ENCODE data around the gene AFG3L2.

The AFG3L2 gene

DNA sequence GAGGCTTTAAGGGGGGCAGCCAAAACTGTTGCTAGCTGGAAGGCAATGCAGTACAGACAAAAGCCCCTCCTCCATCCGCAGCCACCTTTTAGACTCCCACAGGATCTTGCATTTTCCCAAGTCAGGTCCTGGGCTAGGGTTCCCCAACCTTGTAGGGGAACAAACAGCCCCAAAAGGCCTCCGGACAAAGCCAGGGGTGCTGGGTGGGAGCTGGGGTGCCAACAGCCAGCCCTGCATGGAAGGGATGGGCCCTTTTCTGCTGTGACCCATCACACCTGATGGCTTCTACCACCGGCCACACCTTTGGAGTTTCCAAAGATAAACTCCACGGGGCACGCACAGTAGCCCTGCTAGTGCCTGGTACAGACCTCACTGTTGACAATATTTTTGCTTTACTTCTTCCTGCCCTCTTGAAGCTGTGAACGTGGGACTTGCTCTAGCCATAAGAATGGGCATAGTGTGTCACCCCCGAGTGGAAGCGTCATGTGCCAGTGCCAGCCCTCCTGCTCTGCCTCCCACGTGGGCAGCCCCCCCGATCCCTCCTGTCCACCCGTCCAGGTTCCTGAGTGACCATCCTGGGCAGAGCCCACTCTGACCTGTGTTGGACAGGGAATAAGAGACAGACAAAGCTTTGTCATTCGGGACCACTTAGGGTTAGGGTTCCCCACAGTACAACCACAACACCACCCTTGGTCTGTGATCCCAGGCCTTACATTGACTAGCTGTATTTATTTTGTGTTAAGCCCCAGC lies 50.1 kb downstream of the AFG3L2 start:
- DNase-seq (ENCODE audit: low read depth in 2 of 3, low spot score in 2 of 3) = no peak

DNA sequence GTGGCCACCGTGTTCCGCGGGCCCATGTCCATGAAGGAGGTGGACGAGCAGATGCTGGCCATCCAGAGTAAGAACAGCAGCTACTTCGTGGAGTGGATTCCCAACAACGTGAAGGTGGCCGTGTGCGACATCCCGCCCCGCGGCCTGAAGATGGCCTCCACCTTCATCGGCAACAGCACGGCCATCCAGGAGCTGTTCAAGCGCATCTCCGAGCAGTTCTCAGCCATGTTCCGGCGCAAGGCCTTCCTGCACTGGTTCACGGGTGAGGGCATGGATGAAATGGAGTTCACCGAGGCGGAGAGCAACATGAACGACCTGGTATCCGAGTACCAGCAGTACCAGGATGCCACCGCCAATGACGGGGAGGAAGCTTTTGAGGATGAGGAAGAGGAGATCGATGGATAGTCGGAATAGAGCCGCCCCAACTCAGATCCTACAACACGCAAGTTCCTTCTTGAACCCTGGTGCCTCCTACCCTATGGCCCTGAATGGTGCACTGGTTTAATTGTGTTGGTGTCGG lies 51.2 kb downstream of the AFG3L2 start:
- no peak for DNase-seq (ENCODE audit: low read depth in 2 of 3, low spot score in 2 of 3)

DNA sequence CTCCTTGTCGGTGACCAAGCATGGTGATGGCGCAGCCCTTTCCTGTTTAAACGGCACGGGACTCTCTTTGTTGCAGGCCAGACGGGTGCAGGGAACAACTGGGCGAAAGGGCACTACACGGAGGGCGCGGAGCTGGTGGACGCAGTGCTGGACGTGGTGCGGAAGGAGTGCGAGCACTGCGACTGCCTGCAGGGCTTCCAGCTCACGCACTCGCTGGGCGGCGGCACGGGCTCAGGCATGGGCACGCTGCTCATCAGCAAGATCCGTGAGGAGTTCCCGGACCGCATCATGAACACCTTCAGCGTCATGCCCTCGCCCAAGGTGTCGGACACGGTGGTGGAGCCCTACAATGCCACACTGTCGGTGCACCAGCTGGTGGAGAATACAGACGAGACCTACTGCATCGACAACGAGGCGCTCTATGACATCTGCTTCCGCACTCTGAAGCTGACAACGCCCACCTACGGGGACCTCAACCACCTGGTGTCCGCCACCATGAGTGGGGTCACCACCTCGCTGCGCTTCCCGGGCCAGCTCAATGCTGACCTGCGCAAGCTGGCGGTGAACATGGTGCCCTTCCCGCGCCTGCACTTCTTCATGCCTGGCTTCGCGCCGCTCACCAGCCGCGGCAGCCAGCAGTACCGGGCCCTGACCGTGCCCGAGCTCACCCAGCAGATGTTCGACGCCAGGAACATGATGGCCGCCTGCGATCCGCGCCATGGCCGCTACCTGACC lies 51.9 kb downstream of the AFG3L2 start:
- DNase-seq (ENCODE audit: low read depth in 2 of 3, low spot score in 2 of 3) = no peak

DNA sequence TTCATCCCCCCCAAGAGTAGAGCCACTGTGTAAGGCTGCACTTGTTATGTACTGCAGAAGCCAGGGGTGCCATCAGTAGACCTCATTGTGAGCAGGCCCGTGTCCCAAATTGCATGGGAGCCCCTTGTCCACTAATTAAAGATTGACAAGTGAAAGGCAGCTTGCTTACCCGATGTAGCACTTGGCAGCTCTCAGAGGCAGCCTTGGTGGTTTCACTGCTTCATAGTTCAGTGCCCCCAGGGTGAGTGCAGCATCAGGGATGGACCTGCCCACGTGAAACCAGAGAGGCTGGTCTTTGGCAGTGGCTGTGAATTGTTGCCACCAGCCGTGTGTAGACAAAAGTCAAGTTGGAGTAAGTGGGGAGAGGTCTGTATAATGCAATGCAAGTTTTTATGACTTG lies 55.7 kb downstream of the AFG3L2 start:
- DNase-seq (ENCODE audit: low read depth in 2 of 3, low spot score in 2 of 3) = no peak

DNA sequence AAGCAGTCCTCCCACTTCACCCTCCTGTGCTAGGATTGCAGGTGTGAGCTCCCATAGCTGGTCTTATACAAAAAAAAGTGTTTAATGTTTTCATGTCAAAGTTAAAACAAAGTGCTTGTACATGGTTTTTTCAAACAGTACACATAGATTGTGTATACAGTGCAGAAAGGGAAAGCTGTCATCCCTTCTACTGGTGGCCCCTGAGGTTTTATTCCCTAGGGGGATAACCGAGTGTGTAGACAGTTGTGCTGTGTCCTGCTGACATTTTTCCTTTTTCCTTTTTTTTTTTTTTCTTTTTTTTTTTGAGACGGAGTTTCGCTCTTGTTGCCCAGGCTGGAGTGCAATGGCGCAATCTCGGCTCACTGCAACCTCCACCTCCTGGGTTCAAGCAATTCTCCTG lies 58.2 kb downstream of the AFG3L2 start:
- DNase-seq (ENCODE audit: low read depth in 2 of 3, low spot score in 2 of 3) = no peak

DNA sequence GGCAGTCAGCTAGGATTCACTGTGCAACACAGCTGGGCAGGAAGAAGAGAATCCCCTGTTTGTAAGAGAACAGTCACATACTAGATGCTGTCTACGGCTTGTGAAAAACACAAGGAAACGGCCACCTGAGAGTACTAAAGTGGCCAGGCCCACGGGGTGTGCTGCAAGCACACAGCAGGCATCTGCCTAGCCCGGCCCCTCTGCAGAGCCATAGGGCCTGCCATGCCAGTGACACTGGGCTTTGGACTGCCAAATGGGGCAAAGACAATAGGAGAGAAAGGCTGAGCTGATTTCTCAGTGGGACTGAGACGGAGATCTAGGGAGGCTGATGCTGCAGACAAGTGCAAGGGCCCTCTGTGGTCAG lies 58.7 kb downstream of the AFG3L2 start:
- no peak for DNase-seq (ENCODE audit: low read depth in 2 of 3, low spot score in 2 of 3)

DNA sequence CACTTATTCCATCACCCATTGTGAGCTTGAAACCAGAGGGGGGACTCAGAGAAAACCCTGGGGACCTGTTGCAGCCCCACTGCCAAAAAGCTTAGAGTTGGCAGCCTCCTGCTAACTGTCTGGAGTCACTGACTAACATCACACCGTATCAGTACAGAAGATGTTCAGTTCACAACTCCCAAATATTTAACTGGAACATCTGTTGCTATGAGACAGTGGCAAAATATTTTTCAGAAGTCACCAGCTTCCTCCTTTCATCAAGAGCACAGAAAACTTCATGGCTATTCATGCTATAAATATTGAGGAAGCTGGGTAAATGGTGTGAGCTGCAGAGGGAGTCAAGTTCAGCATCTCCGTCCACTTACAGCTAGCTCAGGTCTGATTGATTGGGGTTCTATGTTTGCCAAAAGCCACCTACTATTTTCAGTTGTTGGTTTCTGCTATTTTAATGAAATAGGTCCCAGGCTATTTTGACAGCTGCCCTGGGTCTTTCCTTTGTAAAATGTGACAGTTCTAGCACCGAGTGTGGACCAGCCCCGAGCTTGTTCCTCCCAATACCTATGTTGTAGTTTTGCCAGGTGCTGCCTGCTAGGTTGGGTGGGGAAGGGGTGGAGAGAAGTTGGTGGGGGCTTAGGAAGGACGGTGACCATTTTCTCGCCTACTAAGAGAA lies 59.2 kb downstream of the AFG3L2 start:
- no peak for DNase-seq (ENCODE audit: low read depth in 2 of 3, low spot score in 2 of 3)

DNA sequence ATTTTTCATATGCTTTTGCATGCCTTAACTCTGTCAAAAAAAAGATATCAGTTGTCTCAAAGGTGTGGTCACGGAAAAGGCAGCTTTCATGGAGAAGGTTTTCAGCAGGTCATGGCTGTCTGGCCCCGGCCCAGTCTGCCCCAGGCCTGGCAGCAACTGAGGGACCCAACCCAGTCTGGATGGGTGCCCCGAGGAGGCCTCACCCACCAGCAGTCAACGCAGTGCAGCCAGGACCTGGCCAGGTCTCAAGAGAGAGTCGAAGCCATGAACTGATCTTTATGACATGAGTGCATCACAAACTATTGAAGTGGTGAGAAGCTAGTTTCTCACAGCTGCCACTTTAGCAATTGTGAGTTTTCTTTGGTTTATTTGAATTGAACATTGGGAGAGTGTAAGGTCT lies 61.1 kb downstream of the AFG3L2 start:
- no peak for DNase-seq (ENCODE audit: low read depth in 2 of 3, low spot score in 2 of 3)

DNA sequence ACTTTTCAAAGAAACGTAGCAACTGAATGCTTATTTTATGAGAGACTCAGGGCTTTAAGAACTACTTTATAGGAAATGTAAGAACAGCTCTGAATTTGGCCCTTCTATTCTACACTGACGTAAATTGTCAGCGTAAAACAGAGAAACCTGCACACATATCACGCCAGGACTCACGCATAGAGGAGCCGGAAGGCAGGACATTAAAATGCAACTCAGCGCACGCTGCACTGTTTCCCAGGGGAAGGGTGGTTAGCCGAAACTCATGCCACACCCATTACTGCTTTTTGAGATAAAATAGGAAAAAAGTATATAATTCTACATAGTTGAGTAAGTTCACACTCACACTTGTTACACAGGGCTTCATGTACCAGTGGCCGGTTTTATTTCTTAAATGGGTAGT lies 61.5 kb downstream of the AFG3L2 start:
- no peak for DNase-seq (ENCODE audit: low read depth in 2 of 3, low spot score in 2 of 3)

DNA sequence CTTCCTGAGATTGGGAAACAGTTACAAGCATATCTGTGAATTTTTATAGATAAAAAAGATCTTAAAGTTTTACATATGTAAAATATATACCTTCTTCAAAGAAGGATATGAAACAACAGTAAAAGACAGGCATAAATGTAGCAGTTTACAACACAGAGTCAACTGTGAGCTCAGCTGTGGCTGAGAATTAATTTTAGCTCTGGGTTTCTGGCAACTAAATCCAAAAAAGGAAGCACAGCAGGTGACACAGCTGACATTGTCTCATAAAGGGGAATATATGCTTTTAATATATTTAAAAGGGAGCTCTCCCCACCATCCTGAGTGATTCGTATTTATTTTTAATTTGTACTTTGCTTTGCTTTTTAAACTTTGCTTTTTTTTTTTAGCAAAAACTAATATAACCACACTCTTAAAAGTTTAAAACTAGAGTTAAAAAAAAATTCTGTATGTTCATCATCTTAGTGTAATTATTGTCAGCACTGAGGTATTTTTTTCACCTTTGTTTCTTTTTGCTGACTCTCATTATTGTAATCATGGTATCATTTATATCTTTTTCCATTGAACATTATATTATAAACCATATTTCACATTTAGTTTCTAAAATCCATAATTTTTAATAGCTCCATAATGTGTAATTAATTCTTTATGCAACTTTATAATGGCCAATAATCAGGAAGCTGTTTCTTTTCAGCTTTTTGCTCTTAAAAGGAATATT lies 62.3 kb downstream of the AFG3L2 start:
- DNase-seq (ENCODE audit: low read depth in 2 of 3, low spot score in 2 of 3) = no peak

DNA sequence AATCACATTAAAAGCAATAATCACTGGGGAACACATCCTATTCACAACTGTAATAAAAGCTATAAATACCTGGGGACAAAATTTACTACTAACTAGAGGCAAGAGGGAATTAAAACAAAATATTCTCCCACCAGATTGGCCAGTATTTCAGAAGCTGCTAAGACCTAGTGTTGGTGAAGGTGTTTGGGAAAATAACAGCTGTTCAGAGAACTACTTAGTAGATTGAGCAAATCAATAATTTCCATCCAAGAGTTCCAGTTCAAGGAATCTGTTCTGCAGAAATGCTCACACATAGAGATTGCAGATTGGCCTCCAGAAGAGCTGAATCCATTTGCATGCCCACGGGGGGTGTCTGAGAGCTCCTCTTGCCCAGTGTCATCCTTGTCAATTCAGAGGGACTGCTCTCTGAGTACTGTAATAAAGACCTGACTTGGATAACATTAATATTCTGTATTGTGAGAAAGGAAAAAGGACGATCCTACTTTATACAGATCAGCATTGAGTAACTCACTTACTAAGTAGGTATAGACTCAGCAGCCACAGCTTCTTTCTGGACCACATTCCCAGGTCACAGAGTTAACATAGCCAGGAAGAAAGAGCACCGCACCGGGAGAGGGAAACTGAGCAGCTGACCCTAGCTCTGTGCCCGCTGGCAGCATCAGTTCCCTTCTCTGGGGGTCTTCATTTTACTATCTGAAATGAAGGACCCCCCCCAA lies 63.3 kb downstream of the AFG3L2 start:
- DNase-seq (ENCODE audit: low read depth in 2 of 3, low spot score in 2 of 3) = no peak

DNA sequence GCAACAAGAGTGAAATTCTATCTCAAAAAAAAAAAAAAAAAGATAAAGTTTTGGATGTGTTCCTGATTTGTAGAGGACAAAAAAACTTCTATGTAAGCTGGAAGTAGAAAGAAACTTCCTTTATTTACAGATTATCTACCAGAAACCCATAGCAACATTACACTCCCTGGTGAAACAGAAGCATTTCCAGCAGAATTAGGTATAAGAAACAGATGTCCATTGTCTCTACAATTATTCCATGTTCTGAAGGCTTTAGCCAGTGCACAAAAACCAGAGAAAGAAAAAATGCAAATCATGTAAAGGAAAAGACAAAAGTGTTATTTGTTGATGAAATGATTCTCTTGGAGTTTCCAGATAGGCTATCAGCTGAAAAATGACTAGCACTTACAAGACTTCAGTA lies 64.1 kb downstream of the AFG3L2 start:
- no peak for DNase-seq (ENCODE audit: low read depth in 2 of 3, low spot score in 2 of 3)

DNA sequence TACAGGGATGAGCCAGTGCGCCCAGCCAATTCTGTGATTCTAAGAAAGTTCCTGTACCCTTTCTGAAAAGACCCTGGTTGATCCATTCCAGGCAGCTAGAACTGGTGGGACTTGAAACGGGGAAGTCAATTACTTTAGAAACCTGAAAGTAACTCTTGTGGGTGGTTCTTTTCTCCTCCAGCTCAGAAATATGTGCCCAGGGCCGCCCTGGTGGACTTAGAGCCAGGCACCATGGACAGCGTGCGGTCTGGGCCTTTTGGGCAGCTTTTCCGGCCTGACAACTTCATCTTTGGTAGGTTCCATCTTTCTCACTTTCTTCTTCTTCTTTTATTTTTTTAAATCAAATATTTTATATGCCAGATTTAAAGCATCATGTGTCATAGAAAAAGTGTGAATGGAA lies 66.3 kb downstream of the AFG3L2 start:
- no peak for DNase-seq (ENCODE audit: low read depth in 2 of 3, low spot score in 2 of 3)

DNA sequence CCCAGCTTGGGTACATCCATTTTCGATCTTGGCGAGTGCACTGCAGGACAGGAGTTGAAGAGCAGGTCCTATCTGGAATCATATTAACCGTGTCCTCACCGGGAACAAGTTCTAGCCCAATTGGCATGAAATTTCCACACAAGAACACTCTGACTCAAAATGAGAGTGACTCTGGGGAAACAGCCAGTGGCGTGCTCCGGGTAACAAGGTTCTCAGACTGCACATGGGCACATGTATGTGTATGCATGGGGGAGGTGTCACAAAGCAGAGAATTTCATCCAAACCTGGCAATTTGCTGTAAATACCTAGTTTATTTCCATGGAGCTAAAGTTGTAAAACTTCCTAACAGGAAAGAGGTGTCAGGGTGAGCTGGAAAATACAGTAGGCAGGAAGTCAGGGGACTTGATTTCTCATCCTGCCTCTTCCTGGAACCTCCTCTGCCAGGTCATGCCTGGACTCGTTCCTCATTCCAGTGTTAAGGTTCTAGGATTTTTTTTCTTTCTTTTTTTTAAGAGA lies 67.3 kb downstream of the AFG3L2 start:
- no peak for DNase-seq (ENCODE audit: low read depth in 2 of 3, low spot score in 2 of 3)

DNA sequence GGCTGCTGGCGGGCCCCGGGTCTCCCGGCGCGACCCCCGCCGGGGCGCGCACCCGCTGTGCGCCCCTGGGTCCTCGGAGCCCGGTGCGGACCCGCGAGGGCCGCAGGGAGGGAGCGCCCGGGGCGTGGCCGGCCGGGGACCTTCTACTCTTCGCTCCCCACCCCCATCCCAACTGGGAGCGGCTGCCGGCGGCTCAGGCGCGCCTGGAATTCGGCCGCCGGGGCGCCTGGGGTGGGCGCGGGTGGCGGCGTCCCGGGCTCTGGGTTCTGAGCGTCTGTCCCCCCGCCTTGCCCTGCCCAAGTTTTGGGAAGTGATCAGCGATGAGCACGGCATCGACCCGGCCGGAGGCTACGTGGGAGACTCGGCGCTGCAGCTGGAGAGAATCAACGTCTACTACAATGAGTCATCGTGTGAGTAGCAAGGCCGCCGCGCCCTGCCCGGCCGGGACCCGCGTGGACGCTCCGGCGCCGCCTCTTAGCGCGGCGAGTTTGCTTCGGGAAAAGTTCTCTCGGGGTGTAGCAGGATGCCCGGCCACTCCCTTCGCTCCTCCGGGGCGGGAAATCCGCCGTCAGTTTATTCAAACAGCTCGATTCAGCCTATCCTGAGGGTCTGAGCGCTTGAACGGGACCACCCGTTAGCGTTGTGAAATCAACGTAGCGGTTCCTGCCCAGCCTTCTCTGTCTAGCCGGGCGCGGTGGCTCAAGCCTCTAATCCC lies 68.5 kb downstream of the AFG3L2 start:
- no peak for DNase-seq (ENCODE audit: low read depth in 2 of 3, low spot score in 2 of 3)

DNA sequence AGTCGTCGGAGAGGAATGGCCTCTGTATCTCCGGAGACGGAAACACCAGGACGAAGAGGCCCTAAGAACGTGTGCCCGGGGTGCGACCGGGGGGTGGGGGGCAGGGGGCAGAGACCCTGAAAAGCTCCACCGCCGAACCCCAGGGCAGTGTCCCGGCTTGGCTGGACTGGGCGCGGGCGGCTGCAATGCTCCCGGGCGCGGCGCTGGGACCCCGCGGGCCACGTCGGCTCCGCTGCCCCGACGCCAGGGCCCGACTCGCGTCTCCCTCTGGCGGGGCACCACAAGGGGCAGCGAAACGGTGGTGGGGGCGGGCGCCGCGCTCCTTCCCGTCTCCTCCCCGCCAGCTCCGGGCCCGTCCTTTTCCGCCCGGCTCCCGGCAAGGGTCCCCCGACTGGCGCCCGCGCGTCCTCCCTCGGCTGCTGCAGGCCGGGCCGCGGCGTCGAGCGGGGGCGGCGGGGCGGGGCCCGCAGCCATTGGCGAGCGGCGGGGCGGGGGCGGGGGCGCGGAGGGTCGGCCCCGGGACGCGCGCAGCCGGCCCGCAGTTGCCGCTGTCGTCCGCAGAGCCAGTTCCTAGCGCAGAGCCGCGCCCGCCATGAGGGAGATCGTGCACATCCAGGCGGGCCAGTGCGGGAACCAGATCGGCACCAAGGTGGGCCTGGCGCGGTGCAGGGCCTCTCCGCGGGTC lies 69.2 kb downstream of the AFG3L2 start, which contains the start of gene TUBB6:
Gene TUBB6 (plus strand): TSS at position 541 of the 685 bp plus-strand sequence. CDS start 52 bp downstream, at position 593.
- no peak for DNase-seq (ENCODE audit: low read depth in 2 of 3, low spot score in 2 of 3)

DNA sequence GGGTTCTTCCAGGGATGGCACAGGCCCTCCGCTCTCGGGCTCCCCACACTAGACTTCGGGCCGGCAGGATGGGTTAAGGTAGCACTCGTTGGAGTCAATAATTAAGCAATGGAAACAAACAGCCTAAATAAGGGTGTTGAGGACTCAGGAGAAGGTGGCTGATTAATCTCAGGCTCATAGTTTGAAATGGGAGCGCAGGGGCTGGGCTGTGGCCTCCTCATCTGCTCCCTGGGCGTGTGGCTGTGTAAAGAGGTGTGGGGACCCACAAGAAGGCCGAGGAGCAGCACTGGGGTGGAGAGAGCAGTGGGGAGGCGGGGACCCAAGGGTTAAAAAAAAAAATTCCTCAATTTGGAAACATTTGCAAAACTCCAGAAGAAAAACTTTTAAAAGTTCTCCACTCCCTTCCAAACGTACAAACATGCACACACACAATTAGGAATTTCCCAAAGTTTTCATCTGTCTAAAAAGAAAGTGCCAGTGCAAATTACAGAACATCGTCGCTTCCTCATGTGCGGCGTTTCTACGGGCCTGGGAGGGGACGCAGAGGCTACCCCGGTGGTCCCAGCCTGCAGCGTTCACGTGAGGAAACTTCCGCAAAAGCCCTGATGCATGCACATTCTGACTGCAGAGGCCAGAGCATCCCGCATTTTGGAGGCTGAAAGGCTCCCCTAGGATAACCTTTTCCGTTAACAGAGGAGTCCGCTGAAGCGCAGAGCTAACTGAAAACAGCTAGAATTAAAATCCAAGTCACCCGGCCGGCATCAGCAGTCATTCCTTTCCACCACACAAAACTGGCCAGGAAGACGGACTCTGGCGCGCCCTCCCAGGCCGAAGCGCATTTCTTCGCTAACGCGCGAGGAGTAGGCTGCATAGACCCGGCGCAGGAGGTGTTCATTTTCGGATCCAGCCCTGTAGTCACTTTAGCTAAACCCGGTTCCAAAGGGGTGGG lies 70.0 kb downstream of the AFG3L2 start:
- DNase-seq (ENCODE audit: low read depth in 2 of 3, low spot score in 2 of 3) = no peak

Measured in activated CD8-positive, alpha-beta memory T cell treated with anti-CD3 and anti-CD28 coated beads for 48 hours (primary cell).